ENCODE measurements around the gene PRICKLE2. TPM values are rescaled to one million over a fixed set of nuclear protein-coding genes. Genes with fewer than 3 reads are reported as not detected.

The PRICKLE2 gene
- total RNA-seq, 6 experiments from 2014 or later, result 2.4 to 4.4 (median 3.3) TPM

GRCh38 chr3:64102147-64102546 is 123.1 kb downstream of the PRICKLE2 start:
- H3K9me3 ChIP-seq, result no peaks in the 10 kb centered on the region
- H3K27ac ChIP-seq, result no peak overlapping the region
- H3K4me3 ChIP-seq, result no peak overlapping the region
- no peaks in the 10 kb centered on the region for H3K36me3 ChIP-seq
- TF ChIP-seq CTCF (IDR thresholded peaks at IDR 0.05), result no peak
- no peak for TF ChIP-seq POLR2A (IDR thresholded peaks at IDR 0.05)
- DNase-seq (no peak), ATAC-seq (no peak)
- H3K27me3 ChIP-seq, result no peaks in the 10 kb centered on the region
- intact Hi-C loops (cut with DNase I), result no loop called here
- no peaks in the 10 kb centered on the region for H3K4me1 ChIP-seq
- 77% methylated on average over 2 of the region's 2 CpGs for WGBS (ENCODE audit: insufficient coverage, low coverage, low lambda C conversion rate, missing lambda C conversion rate)

DNA sequence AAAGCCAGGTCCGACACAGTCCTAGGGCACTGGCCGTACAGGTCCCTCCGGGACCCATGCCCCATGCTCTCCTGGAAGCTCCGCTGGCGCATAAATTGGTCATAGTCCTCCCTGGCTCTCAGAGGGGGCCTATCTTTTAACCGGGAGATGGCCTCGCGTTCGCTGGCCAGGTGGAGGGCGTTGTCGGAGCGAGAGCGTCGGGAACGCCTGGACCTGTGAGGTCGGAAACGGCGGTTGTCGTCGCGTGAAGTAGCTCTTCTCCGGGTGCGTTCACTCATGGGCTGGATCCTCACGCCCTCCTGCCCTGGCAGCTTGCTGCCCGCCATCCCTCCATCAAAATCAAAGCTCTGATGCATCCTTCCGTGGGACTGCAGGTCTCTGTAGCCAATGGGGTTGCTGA is 126.0 kb downstream of the PRICKLE2 start:
- DNase-seq, result no peak
- ATAC-seq, result no peak
- WGBS (ENCODE audit: insufficient coverage, low coverage, low lambda C conversion rate, missing lambda C conversion rate), result 94% methylated on average over 6 of the region's 26 CpGs
- no peak overlapping the region for H3K27ac ChIP-seq
- H3K4me1 ChIP-seq, result no peaks in the 10 kb centered on the region
- TF ChIP-seq CTCF (IDR thresholded peaks at IDR 0.05) (no peak), POLR2A (IDR thresholded peaks at IDR 0.05) (no peak)
- intact Hi-C loops (cut with DNase I), result no loop called here
- H3K36me3 ChIP-seq, result no peaks in the 10 kb centered on the region
- H3K27me3 ChIP-seq, result no peaks in the 10 kb centered on the region
- H3K9me3 ChIP-seq, result no peaks in the 10 kb centered on the region
- no peak overlapping the region for H3K4me3 ChIP-seq

DNA sequence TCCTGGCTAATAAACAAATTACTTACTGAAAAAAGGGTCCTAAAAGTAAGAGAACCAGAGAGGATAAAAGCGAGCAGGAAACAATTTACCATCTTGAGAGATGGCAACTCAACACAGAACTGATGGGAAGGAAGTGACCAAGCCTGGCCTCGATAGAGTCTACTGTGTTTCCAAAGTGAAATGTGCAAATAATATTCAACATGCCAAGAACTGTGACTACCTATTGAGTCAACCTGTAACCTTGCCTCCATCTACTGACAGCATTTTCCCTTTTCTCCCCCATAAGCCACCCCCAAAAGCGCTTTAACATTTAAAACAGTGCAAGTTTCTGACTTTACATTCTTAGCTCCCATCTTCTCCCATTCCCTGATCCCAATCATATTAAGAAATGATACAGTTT is 126.6 kb downstream of the PRICKLE2 start:
- Histone ChIP-seq H3K4me1 (no peaks in the 10 kb centered on the region), H3K27me3 (no peaks in the 10 kb centered on the region), H3K9me3 (no peaks in the 10 kb centered on the region), H3K4me3 (no peak overlapping the region), H3K36me3 (no peaks in the 10 kb centered on the region), H3K27ac (no peak overlapping the region)
- DNase-seq, result no peak
- TF ChIP-seq POLR2A (IDR thresholded peaks at IDR 0.05), result no peak
- no peak for TF ChIP-seq CTCF (IDR thresholded peaks at IDR 0.05)
- WGBS (ENCODE audit: insufficient coverage, low coverage, low lambda C conversion rate, missing lambda C conversion rate), result 56% methylated on average over 3 of the region's 3 CpGs
- ATAC-seq, result no peak
- intact Hi-C loops (cut with DNase I), result no loop called here

GRCh38 chr3:64097920-64098319 is 127.3 kb downstream of the PRICKLE2 start:
- Histone ChIP-seq H3K36me3 (no peaks in the 10 kb centered on the region), H3K4me1 (no peaks in the 10 kb centered on the region), H3K4me3 (no peak overlapping the region), H3K27me3 (no peaks in the 10 kb centered on the region), H3K9me3 (no peaks in the 10 kb centered on the region), H3K27ac (no peak overlapping the region)
- ATAC-seq (no peak), DNase-seq (no peak)
- TF ChIP-seq CTCF (IDR thresholded peaks at IDR 0.05) (no peak), POLR2A (IDR thresholded peaks at IDR 0.05) (no peak)
- intact Hi-C loops (cut with DNase I), result no loop called here
- 73% methylated on average over 5 of the region's 5 CpGs for WGBS (ENCODE audit: insufficient coverage, low coverage, low lambda C conversion rate, missing lambda C conversion rate)

- H3K4me3 ChIP-seq, result no peak overlapping the region
- intact Hi-C loops (cut with DNase I), result no loop called here
- TF ChIP-seq CTCF (IDR thresholded peaks at IDR 0.05) (no peak), POLR2A (IDR thresholded peaks at IDR 0.05) (no peak)
Measured at GRCh38 chr3:64095802-64096201, 129.5 kb downstream of the PRICKLE2 start.

More at GRCh38 chr3:64095802-64096201, 129.5 kb downstream of the PRICKLE2 start:
- Histone ChIP-seq H3K36me3 (no peaks in the 10 kb centered on the region), H3K4me1 (no peaks in the 10 kb centered on the region), H3K9me3 (no peaks in the 10 kb centered on the region), H3K27ac (no peak overlapping the region), H3K27me3 (no peaks in the 10 kb centered on the region)
- ATAC-seq (no peak), DNase-seq (no peak)
- 70% methylated on average over 3 of the region's 3 CpGs for WGBS (ENCODE audit: insufficient coverage, low coverage, low lambda C conversion rate, missing lambda C conversion rate)

All from right lobe of liver (tissue), 6 donors.